ENCODE results near the gene CFAP299. TPM values are rescaled to one million over a fixed set of nuclear protein-coding genes. Genes with fewer than 3 reads are reported as not detected.

The CFAP299 gene
- polyA plus RNA-seq, 6 donors from 2014 or later, result not detected

GRCh38 chr4:80385397-80386280 is 50.1 kb downstream of the CFAP299 start:
- no peak for ATAC-seq (ENCODE audit: low read depth in 2 of 2)
- Mint-ChIP-seq H3K27ac (no peak overlapping the region), H3K4me3 (no peak overlapping the region)

GRCh38 chr4:80386281-80386886 is 50.9 kb downstream of the CFAP299 start:
- no peak overlapping the region for H3K27ac Mint-ChIP-seq

More at GRCh38 chr4:80385397-80386280, 50.1 kb downstream of the CFAP299 start:
- no peak for DNase-seq
- H3K36me3 Mint-ChIP-seq, result peaks cover 0 to 7% of the 10 kb centered on the region in 2 donors
- peaks cover 0 to 7% (median 0%) of the 10 kb centered on the region in 7 donors for H3K9me3 Mint-ChIP-seq
- H3K27me3 Mint-ChIP-seq, result peaks cover 0 to 7% (median 0%) of the 10 kb centered on the region in 3 donors
- peaks cover 0 to 9% (median 2%) of the 10 kb centered on the region in 3 donors for H3K4me1 Mint-ChIP-seq

DNA sequence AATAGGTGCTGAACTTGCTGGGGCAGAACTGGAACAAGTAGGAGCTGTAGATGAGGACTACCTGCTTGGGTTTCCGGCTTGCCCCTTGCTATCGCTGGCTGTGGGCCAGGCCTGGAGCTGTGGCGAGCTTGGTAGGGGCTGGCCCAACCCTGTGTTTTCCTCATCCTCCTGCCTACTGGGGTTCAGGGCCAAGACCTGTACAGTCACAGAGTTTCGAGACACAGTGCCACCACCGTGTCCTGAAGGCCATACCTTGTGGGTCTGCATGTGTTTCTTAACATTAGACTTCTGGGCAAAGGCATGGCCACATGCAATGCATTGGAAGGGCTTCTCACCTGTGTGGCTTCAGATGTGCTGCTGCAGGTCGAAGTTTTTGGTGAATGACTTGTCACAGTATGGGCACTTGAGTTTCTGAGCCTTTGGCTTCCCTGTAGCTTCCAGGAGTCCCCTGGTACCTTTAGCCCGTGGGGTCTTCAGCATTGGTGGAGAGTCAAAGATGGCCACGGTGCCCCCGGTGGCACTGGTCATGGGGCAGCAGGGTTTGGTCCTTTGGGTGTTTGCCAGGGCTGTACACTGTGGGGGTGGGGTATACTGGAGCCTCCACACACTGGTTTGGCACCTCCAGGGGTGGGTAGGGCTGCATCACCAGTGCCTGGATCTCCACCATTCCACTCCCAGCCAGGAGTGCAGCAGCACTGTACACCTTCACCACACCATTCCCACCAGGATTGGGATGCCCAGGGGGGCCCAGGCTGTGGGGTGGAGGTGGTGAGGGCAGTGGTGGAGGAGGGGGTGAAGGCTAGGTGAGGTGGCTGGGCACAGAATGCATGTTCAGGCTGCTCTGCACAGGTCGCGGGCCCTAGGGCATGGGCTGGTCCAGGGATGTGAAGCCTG is 52.1 kb downstream of the CFAP299 start:
- peaks cover 0 to 3% (median 0%) of the 10 kb centered on the region in 7 donors for H3K9me3 Mint-ChIP-seq
- no peaks in the 10 kb centered on the region for H3K27me3 Mint-ChIP-seq
- H3K36me3 Mint-ChIP-seq, result peaks cover 0 to 7% of the 10 kb centered on the region in 2 donors
- H3K27ac Mint-ChIP-seq, result no peak overlapping the region
- ATAC-seq (ENCODE audit: low read depth in 2 of 2) (no peak), DNase-seq (no peak)
- peaks cover 0 to 1% (median 0%) of the 10 kb centered on the region in 3 donors for H3K4me1 Mint-ChIP-seq
- H3K4me3 Mint-ChIP-seq, result peak overlapping the region in 1 of 8 donors; percentile 63

More at GRCh38 chr4:80386281-80386886, 50.9 kb downstream of the CFAP299 start:
- no peak for ATAC-seq (ENCODE audit: low read depth in 2 of 2)
- peaks cover 0 to 7% of the 10 kb centered on the region in 2 donors for H3K36me3 Mint-ChIP-seq
- peaks cover 0 to 7% (median 0%) of the 10 kb centered on the region in 3 donors for H3K27me3 Mint-ChIP-seq
- H3K9me3 Mint-ChIP-seq, result peaks cover 0 to 6% (median 0%) of the 10 kb centered on the region in 7 donors
- H3K4me1 Mint-ChIP-seq, result peaks cover 0 to 9% (median 2%) of the 10 kb centered on the region in 3 donors
- no peak for DNase-seq
- H3K4me3 Mint-ChIP-seq, result no peak overlapping the region

- no peak for ATAC-seq (ENCODE audit: low read depth in 2 of 2)
- H3K27me3 Mint-ChIP-seq, result no peaks in the 10 kb centered on the region
- no peaks in the 10 kb centered on the region for H3K4me1 Mint-ChIP-seq
- H3K4me3 Mint-ChIP-seq, result no peak overlapping the region
- peaks cover 0 to 3% (median 0%) of the 10 kb centered on the region in 7 donors for H3K9me3 Mint-ChIP-seq
- no peak for DNase-seq
- H3K27ac Mint-ChIP-seq, result no peak overlapping the region
- H3K36me3 Mint-ChIP-seq, result peaks cover 0 to 7% of the 10 kb centered on the region in 2 donors
Observed at GRCh38 chr4:80388284-80388607, 52.7 kb downstream of the CFAP299 start.

- no peaks in the 10 kb centered on the region for H3K27me3 Mint-ChIP-seq
- no peak overlapping the region for H3K4me3 Mint-ChIP-seq
- peaks cover 0 to 7% of the 10 kb centered on the region in 2 donors for H3K36me3 Mint-ChIP-seq
- H3K4me1 Mint-ChIP-seq, result peaks cover 0 to 7% (median 0%) of the 10 kb centered on the region in 3 donors
- peaks cover 0 to 3% (median 0%) of the 10 kb centered on the region in 7 donors for H3K9me3 Mint-ChIP-seq
- no peak for DNase-seq
- no peak overlapping the region for H3K27ac Mint-ChIP-seq
- no peak for ATAC-seq (ENCODE audit: low read depth in 2 of 2)
Observed at GRCh38 chr4:80390178-80390577, 54.6 kb downstream of the CFAP299 start.

DNA sequence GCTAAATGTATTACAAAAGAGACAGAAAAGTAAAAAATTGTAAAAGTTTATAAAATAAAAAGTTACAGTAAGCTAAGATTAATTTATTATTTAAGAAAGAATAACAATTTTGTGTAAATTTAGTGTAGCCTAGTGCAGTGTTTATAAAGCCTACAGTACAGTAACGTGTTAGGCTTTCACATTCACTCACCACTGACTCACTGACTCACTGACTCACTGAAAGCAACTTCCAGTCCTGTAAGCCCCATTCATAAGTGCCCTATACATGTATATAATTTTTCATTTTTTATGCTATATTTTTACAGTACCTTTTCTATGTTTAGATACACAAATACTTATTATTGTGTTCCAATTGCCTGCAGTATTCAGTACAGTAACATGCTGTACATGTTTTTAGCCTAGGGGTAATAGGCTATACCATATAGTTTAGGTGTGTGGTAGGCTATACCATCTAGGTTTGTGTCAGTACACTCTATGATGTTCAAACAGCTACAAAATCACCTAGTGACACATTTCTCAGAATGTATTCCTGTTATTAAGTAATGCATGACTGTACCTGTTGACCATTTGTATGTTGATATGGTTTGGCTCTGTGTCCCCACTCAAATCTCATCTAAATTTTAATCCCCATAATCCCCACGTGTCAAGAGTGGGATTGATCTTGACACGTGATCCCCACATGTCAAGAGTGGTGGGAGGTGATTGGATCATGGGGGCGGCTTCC is 57.9 kb downstream of the CFAP299 start:
- Mint-ChIP-seq H3K36me3 (no peaks in the 10 kb centered on the region), H3K27ac (no peak overlapping the region), H3K27me3 (peaks cover 2 to 15% (median 6%) of the 10 kb centered on the region in 3 donors), H3K4me1 (peaks cover 0 to 7% (median 0%) of the 10 kb centered on the region in 3 donors), H3K4me3 (no peak overlapping the region), H3K9me3 (peaks cover 0 to 3% (median 0%) of the 10 kb centered on the region in 7 donors)
- no peak for ATAC-seq (ENCODE audit: low read depth in 2 of 2)
- DNase-seq, result no peak

DNA sequence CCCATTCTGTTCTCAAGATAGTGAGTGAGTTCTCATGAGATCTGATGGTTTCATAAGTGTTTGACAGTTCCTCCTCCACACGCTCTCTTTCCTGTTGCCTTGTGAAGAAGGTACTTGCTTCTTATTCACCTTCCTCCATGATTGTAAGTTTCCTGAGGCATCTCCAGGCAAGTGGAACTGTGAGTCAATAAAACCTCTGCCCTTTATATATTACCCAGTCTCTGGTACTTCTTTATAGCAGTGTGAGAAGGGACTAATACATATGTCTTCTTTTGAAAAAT is 58.4 kb downstream of the CFAP299 start:
- ATAC-seq (ENCODE audit: low read depth in 2 of 2) (no peak), DNase-seq (no peak)
- no peak overlapping the region for H3K4me3 Mint-ChIP-seq
- H3K9me3 Mint-ChIP-seq, result peaks cover 0 to 5% (median 2%) of the 10 kb centered on the region in 7 donors
- peaks cover 0 to 7% (median 0%) of the 10 kb centered on the region in 3 donors for H3K4me1 Mint-ChIP-seq
- H3K27ac Mint-ChIP-seq, result no peak overlapping the region
- peaks cover 4 to 20% (median 6%) of the 10 kb centered on the region in 3 donors for H3K27me3 Mint-ChIP-seq
- H3K36me3 Mint-ChIP-seq, result no peaks in the 10 kb centered on the region

DNA sequence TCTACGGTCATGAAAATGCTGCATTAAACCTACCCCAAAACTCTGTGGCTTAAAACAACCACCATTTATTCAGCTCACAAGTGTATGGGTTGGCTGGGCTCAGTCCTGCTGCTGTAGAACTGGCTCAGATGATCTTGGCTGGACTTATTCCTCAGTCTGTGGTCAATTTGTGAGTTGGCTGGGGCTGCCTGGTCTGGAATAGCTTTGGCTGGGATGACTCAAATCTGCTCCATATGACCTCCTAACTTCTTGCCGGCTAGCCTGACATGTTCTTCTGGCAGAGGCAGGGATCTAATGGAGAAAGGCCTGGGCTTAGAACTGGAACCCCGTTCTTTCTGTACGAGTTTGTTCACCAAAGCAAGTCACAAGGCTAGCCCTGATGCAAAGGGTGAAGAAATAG is 71.7 kb downstream of the CFAP299 start:
- no peak for DNase-seq
- Mint-ChIP-seq H3K9me3 (peaks cover 0 to 3% (median 0%) of the 10 kb centered on the region in 7 donors), H3K36me3 (no peaks in the 10 kb centered on the region), H3K4me1 (no peaks in the 10 kb centered on the region), H3K4me3 (no peak overlapping the region), H3K27me3 (peaks cover 9 to 13% (median 11%) of the 10 kb centered on the region in 3 donors), H3K27ac (no peak overlapping the region)
- no peak for ATAC-seq (ENCODE audit: low read depth in 2 of 2)

GRCh38 chr4:80409809-80410208 is 74.3 kb downstream of the CFAP299 start:
- no peak overlapping the region for H3K27ac Mint-ChIP-seq
- DNase-seq (no peak), ATAC-seq (ENCODE audit: low read depth in 2 of 2) (no peak)
- H3K4me3 Mint-ChIP-seq, result no peak overlapping the region
- H3K36me3 Mint-ChIP-seq, result no peaks in the 10 kb centered on the region
- H3K9me3 Mint-ChIP-seq, result no peaks in the 10 kb centered on the region
- H3K27me3 Mint-ChIP-seq, result peaks cover 8 to 24% (median 9%) of the 10 kb centered on the region in 3 donors
- H3K4me1 Mint-ChIP-seq, result no peaks in the 10 kb centered on the region

DNA sequence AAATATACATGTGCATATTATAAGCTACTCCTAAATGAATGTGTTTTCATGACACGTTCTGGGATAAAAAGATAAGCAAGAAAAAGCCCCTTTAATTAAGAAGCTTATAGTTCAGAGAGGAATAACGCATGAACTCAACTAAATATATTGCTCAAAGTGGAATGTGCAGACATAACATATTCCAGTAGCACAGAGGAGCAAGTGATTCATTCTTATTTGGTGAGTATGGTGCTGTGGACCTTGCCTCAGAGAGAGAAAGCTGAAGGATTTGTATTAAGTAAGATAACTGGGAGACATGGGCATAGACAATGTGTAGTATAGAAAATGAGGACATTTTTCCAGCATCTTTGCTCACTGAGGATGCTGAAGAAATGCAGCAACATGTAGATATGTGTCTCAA is 76.8 kb downstream of the CFAP299 start:
- H3K9me3 Mint-ChIP-seq, result peaks cover 0 to 1% (median 0%) of the 10 kb centered on the region in 7 donors
- H3K36me3 Mint-ChIP-seq, result no peaks in the 10 kb centered on the region
- peak overlapping the region in 1 of 6 donors; percentile 8 for H3K27ac Mint-ChIP-seq
- H3K4me1 Mint-ChIP-seq, result no peaks in the 10 kb centered on the region
- peaks cover 5 to 32% (median 15%) of the 10 kb centered on the region in 3 donors for H3K27me3 Mint-ChIP-seq
- DNase-seq (no peak), ATAC-seq (ENCODE audit: low read depth in 2 of 2) (no peak)
- H3K4me3 Mint-ChIP-seq, result no peak overlapping the region

DNA sequence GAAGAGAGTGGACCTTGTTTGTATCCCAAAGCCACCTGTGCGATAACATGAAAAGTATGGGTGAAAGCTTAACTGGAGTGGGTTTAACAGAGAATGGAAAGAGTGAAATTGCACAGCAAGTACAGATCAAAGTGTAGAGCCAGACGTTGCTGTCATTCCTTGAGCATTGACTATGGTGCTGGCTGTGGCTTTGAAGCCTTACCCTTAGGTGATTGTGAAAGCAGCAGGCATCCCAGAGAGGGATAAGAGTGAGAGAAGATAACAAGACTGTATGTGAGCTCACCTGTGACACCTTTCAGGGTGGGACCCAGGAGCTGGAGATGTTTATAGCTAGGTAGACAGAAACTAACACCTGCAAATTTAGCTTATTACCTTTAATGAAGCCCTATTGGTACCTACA is 77.6 kb downstream of the CFAP299 start:
- Mint-ChIP-seq H3K4me1 (no peaks in the 10 kb centered on the region), H3K27me3 (peaks cover 5 to 34% (median 15%) of the 10 kb centered on the region in 3 donors), H3K4me3 (no peak overlapping the region), H3K9me3 (peaks cover 0 to 2% (median 0%) of the 10 kb centered on the region in 7 donors), H3K36me3 (no peaks in the 10 kb centered on the region), H3K27ac (peak overlapping the region in 2 of 6 donors; percentile 7 to 40)
- DNase-seq (no peak), ATAC-seq (ENCODE audit: low read depth in 2 of 2) (no peak)

DNA sequence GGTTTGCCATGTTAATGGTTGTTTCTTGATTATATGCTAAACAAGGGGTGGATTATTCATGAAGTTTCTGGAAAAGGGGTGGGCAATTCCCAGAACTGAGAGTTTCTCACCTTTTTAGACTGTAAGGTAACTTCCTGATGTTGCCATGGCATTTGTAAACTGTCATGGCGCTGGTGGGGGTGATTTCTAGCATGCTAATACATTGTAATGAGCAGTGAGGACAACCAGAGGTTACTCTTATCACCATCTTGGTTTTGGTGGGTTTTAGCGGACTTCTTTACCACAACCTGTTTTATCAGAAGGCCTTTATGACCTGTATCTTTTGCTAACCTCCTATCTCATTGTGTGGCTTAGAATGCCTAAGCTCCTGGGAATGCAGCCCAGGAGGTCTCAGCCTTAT is 81.5 kb downstream of the CFAP299 start:
- no peaks in the 10 kb centered on the region for H3K36me3 Mint-ChIP-seq
- peaks cover 0 to 2% (median 0%) of the 10 kb centered on the region in 7 donors for H3K9me3 Mint-ChIP-seq
- DNase-seq, result no peak
- ATAC-seq (ENCODE audit: low read depth in 2 of 2), result no peak
- H3K4me1 Mint-ChIP-seq, result no peaks in the 10 kb centered on the region
- no peak overlapping the region for H3K27ac Mint-ChIP-seq
- H3K4me3 Mint-ChIP-seq, result no peak overlapping the region
- H3K27me3 Mint-ChIP-seq, result peaks cover 6 to 23% (median 7%) of the 10 kb centered on the region in 3 donors

All from naive B cell (primary cell).